Gastrocnemius medialis (tissue), 4 donors: Measurements from ENCODE around the gene MXRA8.

Experiments used
- CTCF ChIP-seq, 5 experiments: fragments of 450-650 bp in 3 of 5; fragments of 200-600 bp in 2 of 5; sonication (generic) in 2 of 5; IDR thresholded peaks in 4 of 5; conservative IDR thresholded peaks in 1 of 5; 1 replicate in 4 of 5; 2 replicates in 1 of 5; pipeline ENCODE4 v1.5.1; 2016 to 2019; ENCODE audit warnings: antibody characterized with exemption in 5 of 5, mild to moderate bottlenecking in 3 of 5, moderate library complexity in 3 of 5
- POLR2A ChIP-seq, 2 donors: fragments of 450-650 bp; IDR thresholded peaks; one replicate each; pipeline ENCODE4 v1.6.1; 2017; ENCODE audit warnings: antibody characterized with exemption in 2 of 2, mild to moderate bottlenecking in 2 of 2, moderate library complexity in 2 of 2

GRCh38 chr1:1340185-1340584 is 18.2 kb downstream of the MXRA8 start:
- TF ChIP-seq CTCF (IDR thresholded peaks at IDR 0.05 in 4 of 5, conservative IDR thresholded peaks at IDR 0.05 in 1 of 5) (no peak), POLR2A (IDR thresholded peaks at IDR 0.05) (no peak)
